ENCODE data around the gene POMT2.

DNA sequence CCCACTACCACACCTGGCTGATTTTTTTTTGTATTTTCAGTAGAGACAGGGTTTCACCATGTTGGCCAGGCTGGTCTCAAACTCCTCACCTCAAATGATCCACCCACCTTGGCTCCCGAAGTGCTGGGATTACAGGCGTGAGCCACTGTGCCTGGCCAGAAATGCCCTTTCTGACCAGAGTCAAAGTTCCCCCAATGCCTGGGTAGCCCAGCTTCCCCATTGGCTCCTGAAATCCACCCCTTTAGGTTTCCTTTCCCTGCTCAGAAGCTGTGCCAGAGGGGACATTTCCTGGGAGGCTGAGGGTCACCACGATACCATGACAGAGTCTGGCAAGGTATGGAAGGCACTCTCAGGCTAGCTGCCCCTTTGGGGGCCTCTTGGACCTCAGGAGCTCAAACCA lies 3.6 kb upstream of the POMT2 start:
- TF ChIP-seq, protein P1, sequence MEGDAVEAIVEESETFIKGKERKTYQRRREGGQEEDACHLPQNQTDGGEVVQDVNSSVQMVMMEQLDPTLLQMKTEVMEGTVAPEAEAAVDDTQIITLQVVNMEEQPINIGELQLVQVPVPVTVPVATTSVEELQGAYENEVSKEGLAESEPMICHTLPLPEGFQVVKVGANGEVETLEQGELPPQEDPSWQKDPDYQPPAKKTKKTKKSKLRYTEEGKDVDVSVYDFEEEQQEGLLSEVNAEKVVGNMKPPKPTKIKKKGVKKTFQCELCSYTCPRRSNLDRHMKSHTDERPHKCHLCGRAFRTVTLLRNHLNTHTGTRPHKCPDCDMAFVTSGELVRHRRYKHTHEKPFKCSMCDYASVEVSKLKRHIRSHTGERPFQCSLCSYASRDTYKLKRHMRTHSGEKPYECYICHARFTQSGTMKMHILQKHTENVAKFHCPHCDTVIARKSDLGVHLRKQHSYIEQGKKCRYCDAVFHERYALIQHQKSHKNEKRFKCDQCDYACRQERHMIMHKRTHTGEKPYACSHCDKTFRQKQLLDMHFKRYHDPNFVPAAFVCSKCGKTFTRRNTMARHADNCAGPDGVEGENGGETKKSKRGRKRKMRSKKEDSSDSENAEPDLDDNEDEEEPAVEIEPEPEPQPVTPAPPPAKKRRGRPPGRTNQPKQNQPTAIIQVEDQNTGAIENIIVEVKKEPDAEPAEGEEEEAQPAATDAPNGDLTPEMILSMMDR (conservative IDR thresholded peaks at IDR 0.05), result no peak
- no peak for TF ChIP-seq ZFX (IDR thresholded peaks at IDR 0.05)
